Upper lobe of left lung (tissue), 4 donors: ENCODE results near the gene NAP1L4.

Experiments used
- CTCF ChIP-seq, 6 experiments: fragments of 450-650 bp in 4 of 6; fragments of 200-600 bp in 2 of 6; sonication (generic) in 2 of 6; IDR thresholded peaks; one replicate each; pipeline ENCODE4 v1.5.1; 2016 to 2019; ENCODE audit warnings: antibody characterized with exemption in 6 of 6
- POLR2A ChIP-seq, 4 donors: fragments of 450-650 bp; IDR thresholded peaks; one replicate each; pipeline ENCODE4 v1.5.1; 2016 to 2017; ENCODE audit warnings: antibody characterized with exemption in 4 of 4, mild to moderate bottlenecking in 2 of 4
- POLR2AphosphoS5 ChIP-seq, 2 donors: sonication (generic); formaldehyde crosslinking; IDR thresholded peaks; one replicate each; pipeline ENCODE4 v1.5.1; 2017; ENCODE audit warnings: antibody characterized with exemption in 2 of 2

GRCh38 chr11:2976294-2977063 lies 15.7 kb downstream of the NAP1L4 start:
- no peak for TF ChIP-seq CTCF (IDR thresholded peaks at IDR 0.05)
- no peak for TF ChIP-seq POLR2A (IDR thresholded peaks at IDR 0.05)
- TF ChIP-seq POLR2AphosphoS5 (IDR thresholded peaks at IDR 0.05), result no peak
